Fibroblast of villous mesenchyme (primary cell): ENCODE results near the gene FSHB. TPM values are rescaled to one million over a fixed set of nuclear protein-coding genes. Genes with fewer than 3 reads are reported as not detected.

Experiments used
- DNase-seq: peaks from one replicate; pipeline ENCODE4 v3.0.0-alpha.2; 2010; ENCODE audit warnings: low read depth
- H3K4me3 ChIP-seq: 2 replicates; pipeline ENCODE4 v1.5.1; 2011; ENCODE audit warnings: low read depth, mild to moderate bottlenecking, low read length
- total RNA-seq: library from RNA; depleted of rRNA; stranded (reverse); fragments of >200 nt; gene quantifications from 2 replicates; pipeline ENCODE4 v1.2.3, GENCODE V29; 2012
- TF ChIP-seq, protein P1 (sequence below): IDR thresholded peaks from 2 replicates; pipeline ENCODE4 v1.5.1; 2012; ENCODE audit warnings: low read depth, mild to moderate bottlenecking, low read length; ENCODE audit not compliant: insufficient read depth

Gene FSHB
- total RNA-seq, 1 donor = not detected

DNA sequence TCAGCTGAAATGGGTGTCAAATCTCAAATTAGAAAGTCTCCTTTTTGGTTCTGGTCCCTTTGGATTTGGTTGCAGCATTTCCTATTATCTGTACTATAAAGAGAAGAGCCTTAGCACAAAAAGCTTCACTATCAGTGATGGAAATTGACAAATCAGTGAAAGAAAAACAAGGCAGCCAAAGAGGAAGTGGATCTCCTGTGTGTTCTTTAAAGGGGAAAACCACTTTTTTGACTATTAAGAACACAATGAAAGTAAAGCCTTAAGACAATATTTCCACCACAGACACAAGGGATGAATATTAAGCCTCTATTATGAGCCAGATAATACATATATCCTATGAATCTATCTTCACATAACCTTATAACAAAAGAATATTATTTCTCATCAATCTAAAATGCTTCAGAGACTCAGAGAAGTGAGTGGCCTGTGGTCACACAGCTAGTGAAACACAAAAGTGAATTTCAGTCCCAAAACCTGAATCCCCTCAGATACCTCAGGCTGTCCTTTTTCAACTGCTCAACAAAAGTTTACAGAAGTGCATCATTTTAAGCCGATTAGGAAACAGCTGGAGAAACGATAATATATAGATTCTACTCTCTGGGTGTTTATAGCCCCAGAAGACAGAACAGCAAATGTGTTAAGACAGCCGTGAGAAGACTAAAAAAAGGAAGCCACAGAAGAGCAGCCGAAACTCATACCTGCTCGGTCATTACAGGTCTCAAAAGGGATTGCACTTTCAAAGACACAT lies 24.4 kb upstream of the FSHB start:
- DNase-seq = no peak
- no peak overlapping the region for H3K4me3 ChIP-seq
- TF ChIP-seq, protein P1, sequence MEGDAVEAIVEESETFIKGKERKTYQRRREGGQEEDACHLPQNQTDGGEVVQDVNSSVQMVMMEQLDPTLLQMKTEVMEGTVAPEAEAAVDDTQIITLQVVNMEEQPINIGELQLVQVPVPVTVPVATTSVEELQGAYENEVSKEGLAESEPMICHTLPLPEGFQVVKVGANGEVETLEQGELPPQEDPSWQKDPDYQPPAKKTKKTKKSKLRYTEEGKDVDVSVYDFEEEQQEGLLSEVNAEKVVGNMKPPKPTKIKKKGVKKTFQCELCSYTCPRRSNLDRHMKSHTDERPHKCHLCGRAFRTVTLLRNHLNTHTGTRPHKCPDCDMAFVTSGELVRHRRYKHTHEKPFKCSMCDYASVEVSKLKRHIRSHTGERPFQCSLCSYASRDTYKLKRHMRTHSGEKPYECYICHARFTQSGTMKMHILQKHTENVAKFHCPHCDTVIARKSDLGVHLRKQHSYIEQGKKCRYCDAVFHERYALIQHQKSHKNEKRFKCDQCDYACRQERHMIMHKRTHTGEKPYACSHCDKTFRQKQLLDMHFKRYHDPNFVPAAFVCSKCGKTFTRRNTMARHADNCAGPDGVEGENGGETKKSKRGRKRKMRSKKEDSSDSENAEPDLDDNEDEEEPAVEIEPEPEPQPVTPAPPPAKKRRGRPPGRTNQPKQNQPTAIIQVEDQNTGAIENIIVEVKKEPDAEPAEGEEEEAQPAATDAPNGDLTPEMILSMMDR = no peak

DNA sequence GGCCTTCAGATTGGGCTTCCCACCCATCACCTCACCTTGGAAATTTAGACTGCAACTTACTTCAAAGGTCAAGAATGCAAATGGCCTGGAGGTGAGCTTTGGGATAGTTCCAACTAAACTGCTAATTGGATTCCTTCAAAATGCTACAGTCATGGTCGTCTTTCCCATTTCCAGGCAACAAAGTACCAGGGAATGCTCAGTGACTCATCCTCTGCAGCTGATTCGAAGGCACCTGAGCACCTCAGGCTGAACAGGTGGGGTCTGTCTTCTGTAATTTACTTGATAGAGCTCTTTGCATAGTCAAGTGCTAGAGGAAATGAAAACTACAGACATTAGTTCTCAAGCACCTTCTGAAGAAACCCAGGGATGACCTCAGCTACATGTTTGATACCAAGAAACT lies 20.5 kb upstream of the FSHB start:
- DNase-seq = no peak
- no peak overlapping the region for H3K4me3 ChIP-seq
- TF ChIP-seq, protein P1 = no peak

DNA sequence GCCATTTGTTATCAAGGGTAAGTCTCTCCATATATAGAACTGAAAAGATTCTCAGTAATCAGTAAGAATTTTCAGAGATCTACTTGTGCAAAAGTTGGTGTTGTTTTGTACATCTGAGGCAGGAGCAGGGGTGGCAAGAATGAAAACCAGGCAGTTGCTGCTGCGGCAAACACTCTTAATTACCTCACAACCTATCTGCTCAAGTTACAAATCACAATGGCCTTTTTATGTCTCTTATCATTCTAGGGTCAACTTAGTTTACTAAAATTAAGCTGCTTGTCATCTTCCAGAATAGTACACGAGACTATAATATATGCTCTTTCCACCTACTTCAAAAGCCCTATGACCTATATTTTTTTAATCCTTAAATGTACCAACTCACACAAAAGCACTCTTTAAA lies 14.3 kb upstream of the FSHB start:
- no peak for DNase-seq
- no peak overlapping the region for H3K4me3 ChIP-seq
- TF ChIP-seq, protein P1 = no peak

DNA sequence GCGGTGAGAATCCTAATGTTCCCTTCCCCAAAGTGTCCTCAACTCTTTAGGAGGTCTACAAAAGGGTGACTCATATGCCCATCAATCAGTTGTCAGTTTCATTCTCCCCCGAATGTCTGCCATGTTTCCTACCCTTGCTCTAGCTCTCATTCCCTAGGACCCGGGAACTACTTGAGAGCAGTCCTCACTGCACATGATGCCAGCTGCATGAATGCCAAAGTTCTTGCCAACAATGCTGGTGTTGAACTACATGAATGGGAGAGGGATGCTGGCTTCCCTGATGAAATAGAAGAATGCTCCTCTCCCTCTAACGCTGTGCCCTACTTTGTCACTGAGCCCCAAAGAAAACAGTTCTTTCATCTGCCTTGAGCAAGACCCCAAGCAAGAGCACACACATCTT lies 12.5 kb upstream of the FSHB start:
- TF ChIP-seq, protein P1 = no peak
- no peak for DNase-seq
- H3K4me3 ChIP-seq = no peak overlapping the region

DNA sequence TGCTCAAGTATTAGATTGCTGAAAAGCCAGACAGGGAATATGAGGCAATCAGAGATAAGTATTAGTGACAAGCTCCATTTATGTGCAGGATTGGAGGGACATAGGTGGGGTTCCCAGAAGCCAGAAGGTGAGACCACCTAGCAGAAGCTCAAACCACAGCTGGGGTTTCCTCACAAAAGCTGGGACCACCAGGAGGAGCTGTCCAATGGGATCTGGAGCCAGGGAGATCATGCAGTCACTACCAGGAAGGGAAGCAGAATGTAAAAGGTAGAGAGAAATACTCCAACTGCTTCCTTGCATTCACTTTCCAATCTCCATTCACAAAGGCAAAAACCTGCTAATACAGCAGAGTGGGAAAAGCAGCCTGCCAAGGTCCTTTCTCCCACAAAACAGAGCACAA lies 5.2 kb upstream of the FSHB start:
- DNase-seq = no peak
- TF ChIP-seq, protein P1 = no peak
- H3K4me3 ChIP-seq = no peak overlapping the region

DNA sequence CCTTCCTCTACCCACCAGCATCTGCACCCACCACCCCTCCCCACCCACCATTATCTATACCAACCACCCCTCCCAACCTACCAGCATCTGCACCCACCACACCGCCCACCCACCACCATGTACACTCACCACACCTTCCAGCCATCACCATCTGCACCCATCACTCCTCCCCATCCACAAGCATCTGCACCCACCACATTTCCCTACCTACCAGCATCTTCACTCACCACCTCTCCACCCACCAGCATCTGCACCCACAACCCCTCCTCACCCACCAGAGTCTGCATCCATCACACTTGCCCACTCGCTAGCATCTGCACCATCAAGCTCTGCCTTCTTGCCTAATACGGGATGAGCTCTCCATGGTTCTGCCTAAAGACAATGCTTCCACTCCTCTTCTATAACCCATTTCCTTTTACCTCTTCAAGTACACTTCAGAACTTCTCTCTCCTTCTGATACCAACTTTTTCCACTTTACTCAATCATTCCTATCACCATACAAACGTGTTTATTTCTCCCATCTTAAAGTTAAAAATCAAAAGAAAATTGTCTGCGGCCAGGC lies 2.4 kb upstream of the FSHB start:
- no peak for DNase-seq
- TF ChIP-seq, protein P1 = no peak
- no peak overlapping the region for H3K4me3 ChIP-seq

DNA sequence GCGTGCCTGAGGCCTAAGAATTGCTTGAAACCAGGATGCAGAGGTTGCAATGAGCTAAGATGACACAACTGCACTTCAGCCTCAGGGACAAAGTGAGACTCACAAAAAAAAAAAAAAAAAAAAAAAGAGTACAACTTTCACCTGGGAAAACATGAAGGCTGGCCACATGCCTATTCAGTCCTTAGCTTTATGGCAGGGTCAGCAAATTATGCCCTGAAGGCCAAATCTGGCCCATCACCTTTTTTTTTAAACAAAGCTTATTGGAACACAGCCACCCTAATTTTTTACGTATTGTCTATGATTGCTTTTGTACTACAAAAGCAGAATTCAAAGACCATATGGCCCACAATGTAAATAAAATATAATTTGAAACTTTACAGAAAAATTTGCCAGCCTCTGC lies 8.2 kb downstream of the FSHB start:
- no peak overlapping the region for H3K4me3 ChIP-seq
- TF ChIP-seq, protein P1 = no peak
- no peak for DNase-seq
